ENCODE measurements around the gene DIAPH1.

DNA sequence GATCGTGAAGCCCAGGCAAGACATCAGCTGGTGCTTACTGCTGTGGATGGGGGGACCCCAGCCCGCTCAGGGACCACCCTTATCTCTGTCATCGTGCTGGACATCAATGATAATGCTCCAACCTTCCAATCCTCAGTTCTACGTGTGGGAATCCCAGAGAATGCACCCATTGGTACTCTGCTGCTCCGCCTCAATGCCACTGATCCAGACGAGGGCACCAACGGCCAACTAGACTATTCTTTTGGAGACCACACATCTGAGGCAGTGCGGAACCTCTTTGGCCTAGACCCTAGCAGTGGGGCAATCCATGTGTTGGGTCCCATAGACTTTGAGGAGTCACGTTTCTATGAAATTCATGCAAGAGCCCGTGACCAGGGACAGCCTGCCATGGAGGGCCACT lies 129.0 kb downstream of the DIAPH1 start:
- TF ChIP-seq, protein P1, sequence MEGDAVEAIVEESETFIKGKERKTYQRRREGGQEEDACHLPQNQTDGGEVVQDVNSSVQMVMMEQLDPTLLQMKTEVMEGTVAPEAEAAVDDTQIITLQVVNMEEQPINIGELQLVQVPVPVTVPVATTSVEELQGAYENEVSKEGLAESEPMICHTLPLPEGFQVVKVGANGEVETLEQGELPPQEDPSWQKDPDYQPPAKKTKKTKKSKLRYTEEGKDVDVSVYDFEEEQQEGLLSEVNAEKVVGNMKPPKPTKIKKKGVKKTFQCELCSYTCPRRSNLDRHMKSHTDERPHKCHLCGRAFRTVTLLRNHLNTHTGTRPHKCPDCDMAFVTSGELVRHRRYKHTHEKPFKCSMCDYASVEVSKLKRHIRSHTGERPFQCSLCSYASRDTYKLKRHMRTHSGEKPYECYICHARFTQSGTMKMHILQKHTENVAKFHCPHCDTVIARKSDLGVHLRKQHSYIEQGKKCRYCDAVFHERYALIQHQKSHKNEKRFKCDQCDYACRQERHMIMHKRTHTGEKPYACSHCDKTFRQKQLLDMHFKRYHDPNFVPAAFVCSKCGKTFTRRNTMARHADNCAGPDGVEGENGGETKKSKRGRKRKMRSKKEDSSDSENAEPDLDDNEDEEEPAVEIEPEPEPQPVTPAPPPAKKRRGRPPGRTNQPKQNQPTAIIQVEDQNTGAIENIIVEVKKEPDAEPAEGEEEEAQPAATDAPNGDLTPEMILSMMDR (IDR thresholded peaks at IDR 0.05): no peak
- TF ChIP-seq EZH2 (IDR thresholded peaks at IDR 0.05) (no peak), EZH2phosphoT487 (IDR thresholded peaks at IDR 0.05) (no peak)

Data from neural progenitor cell (in vitro differentiated cells).